DOHH2 (cell line): ENCODE data around the gene IGLON5.

ENCODE experiments used
- H3F3A ChIP-seq: fragments of 200-600 bp; sonication (generic), shearing (Covaris generic); 2 replicates; pipeline ENCODE4 v1.6.0; 2016; ENCODE audit warnings: antibody characterized with exemption, mild to moderate bottlenecking; ENCODE audit not compliant: control insufficient read depth, insufficient read depth
- H3K27ac ChIP-seq: fragments of 200-600 bp; sonication (generic); 2 replicates; pipeline ENCODE4 v1.5.1; 2014; ENCODE audit warnings: low read depth, mild to moderate bottlenecking, low read length, moderate library complexity
- H3K27me3 ChIP-seq: fragments of 200-600 bp; sonication (generic); 2 replicates; pipeline ENCODE4 v1.6.1; 2014; ENCODE audit warnings: mild to moderate bottlenecking, low read length, mixed read lengths; ENCODE audit not compliant: control insufficient read depth
- H3K36me3 ChIP-seq: fragments of 200-600 bp; sonication (generic); 2 replicates; pipeline ENCODE4 v1.6.1; 2014; ENCODE audit warnings: mild to moderate bottlenecking, low read length, moderate library complexity, mixed read lengths; ENCODE audit not compliant: control insufficient read depth
- H3K4me1 ChIP-seq: fragments of 200-600 bp; sonication (generic); 2 replicates; pipeline ENCODE4 v1.6.1; 2014; ENCODE audit warnings: mild to moderate bottlenecking, low read length, mixed read lengths; ENCODE audit not compliant: control insufficient read depth
- H3K4me2 ChIP-seq: fragments of 200-600 bp; sonication (generic); 2 replicates; pipeline ENCODE4 v1.6.0; 2014; ENCODE audit warnings: mild to moderate bottlenecking, low read length, moderate library complexity
- H3K4me3 ChIP-seq: fragments of 200-600 bp; sonication (generic); 2 replicates; pipeline ENCODE4 v1.5.1; 2014; ENCODE audit warnings: mild to moderate bottlenecking, low read length, mixed read lengths
- H3K79me2 ChIP-seq: fragments of 200-600 bp; sonication (generic); 2 replicates; pipeline ENCODE4 v1.6.1; 2014; ENCODE audit warnings: mild to moderate bottlenecking, low read length, mixed read lengths; ENCODE audit not compliant: control insufficient read depth
- H3K9me2 ChIP-seq: fragments of 200-600 bp; sonication (generic); replicated peaks from 2 replicates; pipeline ENCODE4 v1.6.1; 2014; ENCODE audit warnings: mild to moderate bottlenecking, low read length, mixed read lengths; ENCODE audit not compliant: control insufficient read depth
- H3K9me3 ChIP-seq: fragments of 200-600 bp; sonication (generic); 2 replicates; pipeline ENCODE4 v1.6.1; 2014; ENCODE audit warnings: antibody characterized with exemption, low read length, mixed read lengths; ENCODE audit not compliant: control insufficient read depth, insufficient read depth
- H4K20me1 ChIP-seq: fragments of 200-600 bp; sonication (generic); 2 replicates; pipeline ENCODE4 v1.6.0; 2014; ENCODE audit warnings: low read depth, mild to moderate bottlenecking, antibody characterized with exemption, low read length, moderate library complexity; ENCODE audit not compliant: control insufficient read depth, insufficient read depth
- CTCF ChIP-seq: fragments of 200-600 bp; sonication (generic); IDR thresholded peaks from one replicate; pipeline ENCODE4 v1.5.1; 2014; ENCODE audit warnings: antibody characterized with exemption, mild to moderate bottlenecking, low read depth, low read length; ENCODE audit not compliant: poor library complexity, severe bottlenecking
- EZH2phosphoT487 ChIP-seq: fragments of 200-600 bp; sonication (generic); IDR thresholded peaks from 2 replicates; pipeline ENCODE4 v1.6.1; 2017; ENCODE audit warnings: borderline replicate concordance, mild to moderate bottlenecking, antibody characterized with exemption, low read length, moderate library complexity, mixed read lengths

The IGLON5 gene

GRCh38 chr19:51367565-51368365 lies 56.3 kb downstream of the IGLON5 start:
- Histone ChIP-seq H3K27me3 (no peaks in the 10 kb centered on the region), H3K4me2 (peak overlapping the region; percentile 98), H4K20me1 (no peaks in the 10 kb centered on the region), H3K9me2 (no peaks in the 10 kb centered on the region), H3K36me3 (peaks cover 10% of the 10 kb centered on the region; the same call in 1 of the 2 replicates), H3K4me3 (peak overlapping the region; percentile 100), H3K4me1 (peaks cover 27% of the 10 kb centered on the region), H3K9me3 (no peaks in the 10 kb centered on the region), H3K79me2 (peaks cover 40% of the 10 kb centered on the region), H3F3A (no peaks in the 10 kb centered on the region), H3K27ac (peak overlapping the region; percentile 84)
- TF ChIP-seq EZH2phosphoT487 (no peak), CTCF (no peak)

GRCh38 chr19:51368366-51369282 lies 57.2 kb downstream of the IGLON5 start, which contains the start of gene CLDND2:
Gene CLDND2, minus strand, starts transcription at chr19:51369003. Its CDS starts 426 bp downstream, at chr19:51368577.
- H3K27ac ChIP-seq, result peak within 1 kb of the TSS; percentile 41
- no peaks in the 10 kb centered on the region for H3K9me3 ChIP-seq
- no peaks in the 10 kb centered on the region for H3K27me3 ChIP-seq
- H3K4me2 ChIP-seq, result peak within 1 kb of the TSS; percentile 92
- peaks cover 10% of the 10 kb centered on the region; the same call in 1 of the 2 replicates for H3K36me3 ChIP-seq
- peaks cover 36% of the 10 kb centered on the region for H3K79me2 ChIP-seq
- H3K9me2 ChIP-seq, result no peaks in the 10 kb centered on the region
- no peaks in the 10 kb centered on the region for H3F3A ChIP-seq
- H4K20me1 ChIP-seq, result no peaks in the 10 kb centered on the region
- TF ChIP-seq CTCF (no peak), EZH2phosphoT487 (no peak)
- H3K4me3 ChIP-seq, result peak within 1 kb of the TSS; percentile 100
- H3K4me1 ChIP-seq, result peaks cover 31% of the 10 kb centered on the region

- no peaks in the 10 kb centered on the region for H3K27me3 ChIP-seq
- no peak overlapping the region for H3K4me2 ChIP-seq
- no peak overlapping the region for H3K27ac ChIP-seq
Measured at GRCh38 chr19:51370230-51370629, 58.8 kb downstream of the IGLON5 start.

More at GRCh38 chr19:51370230-51370629, 58.8 kb downstream of the IGLON5 start:
- no peaks in the 10 kb centered on the region for H3K9me2 ChIP-seq
- peaks cover 10% of the 10 kb centered on the region; the same call in 1 of the 2 replicates for H3K36me3 ChIP-seq
- peaks cover 30% of the 10 kb centered on the region for H3K4me1 ChIP-seq
- no peak overlapping the region for H3K4me3 ChIP-seq
- peaks cover 24% of the 10 kb centered on the region for H3K79me2 ChIP-seq
- H3F3A ChIP-seq, result no peaks in the 10 kb centered on the region
- H4K20me1 ChIP-seq, result no peaks in the 10 kb centered on the region
- H3K9me3 ChIP-seq, result no peaks in the 10 kb centered on the region
- TF ChIP-seq EZH2phosphoT487, result no peak
- TF ChIP-seq CTCF, result no peak
